GM12891 (cell line): ENCODE results near the gene KCTD10.

Experiments
- PAX5 ChIP-seq: IDR thresholded peaks from 2 replicates; pipeline ENCODE4 v1.6.1; 2011; ENCODE audit warnings: low read length, moderate library complexity, mild to moderate bottlenecking; ENCODE audit not compliant: insufficient read depth, severe bottlenecking
- POLR2A ChIP-seq: IDR thresholded peaks from 2 replicates; pipeline ENCODE4 v1.6.1; 2011; ENCODE audit warnings: low read depth, low read length, control low read depth
- POLR2AphosphoS5 ChIP-seq: IDR thresholded peaks from 2 replicates; pipeline ENCODE4 v1.6.1; 2011; ENCODE audit warnings: low read depth, low read length, control low read depth
- POU2F2 ChIP-seq: IDR thresholded peaks from 2 replicates; pipeline ENCODE4 v1.6.1; 2011; ENCODE audit warnings: low read depth, mild to moderate bottlenecking, control low read depth, low read length, moderate library complexity
- SPI1 ChIP-seq: IDR thresholded peaks from 2 replicates; pipeline ENCODE4 v1.6.1; 2011; ENCODE audit warnings: low read depth, low read length, control low read depth
- TAF1 ChIP-seq: IDR thresholded peaks from 2 replicates; pipeline ENCODE4 v1.6.1; 2011; ENCODE audit warnings: low read depth, low read length, control low read depth

DNA sequence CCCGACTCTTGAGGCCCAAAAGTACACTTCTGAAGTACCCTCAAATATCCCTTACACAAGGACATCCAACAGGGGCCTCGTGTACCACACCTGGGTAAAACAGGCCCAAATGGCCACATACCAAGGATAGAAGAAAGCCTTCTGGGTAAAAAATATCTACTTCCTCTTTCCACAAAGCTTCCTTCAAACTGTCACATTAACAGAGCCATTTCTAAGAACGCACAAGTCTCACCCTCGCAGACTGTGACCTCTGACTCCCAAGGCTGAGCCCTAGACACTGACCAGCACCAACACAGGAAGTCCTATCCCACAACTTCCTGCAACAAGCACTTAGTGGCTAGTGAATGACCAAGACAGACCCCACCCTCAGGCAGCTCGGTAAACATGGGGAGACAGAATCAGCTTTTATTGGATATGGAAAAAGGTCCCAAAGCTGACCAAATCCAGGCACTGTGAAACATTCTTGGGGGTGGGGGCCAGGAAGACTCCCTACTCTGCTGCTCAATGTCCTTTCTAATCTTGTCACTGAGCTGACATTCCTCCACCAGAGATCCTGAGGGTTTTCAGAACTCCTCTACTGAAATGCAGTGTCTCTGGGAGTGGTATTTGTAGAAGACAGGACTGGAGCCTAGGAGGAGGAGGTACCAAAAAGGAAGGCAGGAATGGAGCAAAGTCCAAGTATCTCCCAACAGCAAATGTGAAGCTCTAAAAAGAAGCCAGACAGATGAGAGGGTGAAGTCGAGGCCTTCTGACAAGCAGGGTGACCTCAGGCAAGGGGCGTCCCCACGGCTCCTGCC, 15.9 kb downstream of the KCTD10 start:
- TF ChIP-seq POLR2AphosphoS5 (no peak), POLR2A (no peak), TAF1 (no peak), SPI1 (peak; percentile 31; the same call in 1 of the 2 replicates), PAX5 (no peak), POU2F2 (no peak)
